GM12878 (cell line): ENCODE data around the gene NOXA1. TPM values are rescaled to one million over a fixed set of nuclear protein-coding genes. Genes with fewer than 3 reads are reported as not detected.

Experiments used
- ATAC-seq: fragments of 200-7000 bp; cut with Tn5 transposase; 3 replicates; pipeline ENCODE4 v1.9.1; 2020; ENCODE audit warnings: mild to moderate bottlenecking, moderate library complexity
- BruUV-seq: library from RNA; stranded (reverse); fragments of 400-500 nt; replicated peaks from 2 replicates; lab custom pipeline; 2021; lab: Mats Ljungman, UMichigan
- CTCF ChIA-PET: fragments of 300-600 bp; sonication (Branson Sonifier 250); formaldehyde crosslinking; extraction: SDS; loops from one replicate; lab custom pipeline; 2021; ENCODE audit warnings: inconsistent platforms; lab: Yijun Ruan, JAX
- POLR2A ChIA-PET: fragments of 350-600 bp; formaldehyde crosslinking; extraction: SDS; loops from one replicate; lab custom pipeline; 2021; ENCODE audit warnings: inconsistent platforms; lab: Charles Lee
- RAD21 ChIA-PET: fragments of 300-600 bp; sonication (Branson Sonifier 250); formaldehyde crosslinking; loops from one replicate; lab custom pipeline; 2023; ENCODE audit warnings: antibody characterized with exemption; ENCODE audit not compliant: unreplicated experiment; lab: Charles Lee
- SMC1A ChIA-PET: fragments of 300-600 bp; sonication (Branson Sonifier 250); formaldehyde crosslinking; loops from one replicate; lab custom pipeline; 2023; ENCODE audit not compliant: unreplicated experiment, uncharacterized antibody; lab: Charles Lee
- DNase-seq: peaks from one replicate; pipeline ENCODE4 v3.0.0-alpha.2; 2011; ENCODE audit warnings: low read depth, low spot score
- FAIRE-seq: peaks from 3 replicates; lab custom pipeline; 2011; peaks lifted over from hg19 to GRCh38; lab: Jason Lieb, UNC
- H2AFZ ChIP-seq: 2 replicates; pipeline ENCODE4 v1.6.0; 2011; ENCODE audit warnings: low read depth, low read length, control low read depth; ENCODE audit not compliant: control insufficient read depth
- H3K27ac ChIP-seq: 2 replicates; pipeline ENCODE4 v1.5.1; 2011; ENCODE audit warnings: control low read depth; ENCODE audit not compliant: control insufficient read depth, insufficient read depth
- H3K27me3 ChIP-seq, 2 experiments: replicated peaks in 1 of 2; 2 replicates each; pipeline versions ENCODE4 v1.6.0 to v1.6.1; 2011; ENCODE audit warnings: low read length in 1 of 2; ENCODE audit not compliant: control insufficient read depth in 2 of 2, insufficient read depth in 2 of 2
- H3K36me3 ChIP-seq, 2 experiments: 2 replicates each; pipeline ENCODE4 v1.5.1; 2011; ENCODE audit warnings: low read length in 1 of 2; ENCODE audit not compliant: control insufficient read depth in 2 of 2, insufficient read depth in 2 of 2
- H3K4me1 ChIP-seq: 2 replicates; pipeline ENCODE4 v1.6.1; 2011; ENCODE audit warnings: mild to moderate bottlenecking, low read length, moderate library complexity, mixed read lengths; ENCODE audit not compliant: control insufficient read depth, insufficient read depth
- H3K4me2 ChIP-seq: 2 replicates; pipeline ENCODE4 v1.6.0; 2011; ENCODE audit warnings: control low read depth; ENCODE audit not compliant: control insufficient read depth, insufficient read depth
- H3K4me3 ChIP-seq: fragments of 200-600 bp; sonication (generic); 2 replicates; pipeline ENCODE4 v1.5.1; 2016
- H3K79me2 ChIP-seq: 2 replicates; pipeline ENCODE4 v1.6.0; 2011; ENCODE audit warnings: low read length; ENCODE audit not compliant: control insufficient read depth, insufficient read depth
- H3K9ac ChIP-seq: 2 replicates; pipeline ENCODE4 v1.8.0; 2011; ENCODE audit warnings: low read length, control low read depth, mixed read lengths; ENCODE audit not compliant: control insufficient read depth, insufficient read depth
- H3K9me3 ChIP-seq: replicated peaks from 3 replicates; pipeline ENCODE4 v1.5.1; 2011; ENCODE audit warnings: mild to moderate bottlenecking, low read length; ENCODE audit not compliant: control insufficient read depth, insufficient read depth
- H4K20me1 ChIP-seq: 2 replicates; pipeline ENCODE4 v1.6.0; 2011; ENCODE audit not compliant: control insufficient read depth, insufficient read depth
- BCLAF1 ChIP-seq: fragments of 450-650 bp; IDR thresholded peaks from 2 replicates; pipeline ENCODE4 v1.6.1; 2017; ENCODE audit warnings: antibody characterized with exemption, mild to moderate bottlenecking, moderate library complexity
- CTCF ChIP-seq, 3 experiments: IDR thresholded peaks in 2 of 3; conservative IDR thresholded peaks in 1 of 3; 2 replicates each; pipeline ENCODE4 v1.5.1; 2011; ENCODE audit warnings: low read depth in 3 of 3, low read length in 3 of 3, mild to moderate bottlenecking in 3 of 3, control low read depth in 2 of 3, moderate library complexity in 2 of 3, inconsistent platforms in 1 of 3, mixed read lengths in 1 of 3; ENCODE audit not compliant: control insufficient read depth in 2 of 3, insufficient read depth in 1 of 3; ENCODE audit errors: extremely low read depth in 1 of 3
- GATAD2B ChIP-seq: fragments of 450-650 bp; conservative IDR thresholded peaks from 2 replicates; pipeline ENCODE4 v1.6.1; 2017; ENCODE audit warnings: low read depth, mild to moderate bottlenecking, moderate library complexity
- HDAC6 ChIP-seq: fragments of 200-600 bp; sonication (generic); IDR thresholded peaks from one replicate; pipeline ENCODE4 v1.8.0; 2017; ENCODE audit warnings: antibody characterized with exemption; ENCODE audit not compliant: unreplicated experiment
- NBN ChIP-seq: fragments of 450-650 bp; IDR thresholded peaks from 2 replicates; pipeline ENCODE4 v1.6.1; 2016
- NR2C1 ChIP-seq: fragments of 450-650 bp; IDR thresholded peaks from 2 replicates; pipeline ENCODE4 v1.6.1; 2017; ENCODE audit warnings: antibody characterized with exemption, mild to moderate bottlenecking, moderate library complexity
- NR2F1 ChIP-seq: fragments of 450-650 bp; conservative IDR thresholded peaks from 2 replicates; pipeline ENCODE4 v1.6.1; 2017; ENCODE audit warnings: mild to moderate bottlenecking
- PRDM15 ChIP-seq: fragments of 450-650 bp; formaldehyde crosslinking; IDR thresholded peaks from 2 replicates; pipeline ENCODE4 v1.4.0; 2020; ENCODE audit warnings: mild to moderate bottlenecking, moderate library complexity
- TCF3 ChIP-seq: IDR thresholded peaks from 2 replicates; pipeline ENCODE4 v1.6.1; 2012; ENCODE audit warnings: low read depth, mild to moderate bottlenecking, low read length, borderline replicate concordance; ENCODE audit not compliant: insufficient read depth
- WRNIP1 ChIP-seq: IDR thresholded peaks from 2 replicates; pipeline ENCODE4 v1.6.1; 2011; ENCODE audit warnings: low read depth, low read length, improper control_type of control experiment, borderline replicate concordance
- ZNF217 ChIP-seq: fragments of 450-650 bp; IDR thresholded peaks from 2 replicates; pipeline ENCODE4 v1.6.1; 2017; ENCODE audit warnings: antibody characterized with exemption, mild to moderate bottlenecking
- WGBS: methylation state at CpG from one replicate; pipeline ENCODE4 v1.1.6; 2016; ENCODE audit warnings: low lambda C conversion rate; ENCODE audit not compliant: insufficient replicate concordance, insufficient coverage; ENCODE audit errors: missing lambda C conversion rate; 5-methylcytosine and 5-hydroxymethylcytosine counted together
- in situ Hi-C: fragments of 300-500 bp; cut with MboI; formaldehyde crosslinking; loops from 9 replicates; pipeline ENCODE4 v1.14.3; 2018; ENCODE audit warnings: mixed read lengths
- intact Hi-C: fragments of 100-400 bp; cut with micrococcal nuclease; formaldehyde crosslinking; loops from one replicate; pipeline ENCODE4 v1.14.2; 2022; ENCODE audit not compliant: unreplicated experiment
- polyA plus RNA-seq, 11 experiments: library from polyadenylated mRNA; depleted of rRNA in 4 of 11; unstranded in 6 of 11; stranded (reverse) in 5 of 11; fragments of >200 nt; fragmentation: Nextera tagmentation in 4 of 11; fragmentation: Illumina TruSeq in 1 of 11; extraction: Ambion mirVana in 4 of 11; extraction: Trizol in 1 of 11; gene quantifications; 1 replicate in 1 of 11; 2 replicates in 10 of 11; pipeline versions ENCODE4 v1.2.1 to v1.2.3, GENCODE V29; 2011 to 2016; ENCODE audit warnings: inconsistent platforms in 2 of 11, missing spikeins in 2 of 11, low read depth in 1 of 11
- total RNA-seq, 4 experiments: library from RNA; depleted of rRNA in 3 of 4; stranded (reverse); fragments of >200 nt in 3 of 4; fragmentation: Illumina TruSeq in 1 of 4; extraction: Trizol in 1 of 4; gene quantifications; 2 replicates each; pipeline versions ENCODE4 v1.2.1 to v1.2.3, GENCODE V29; 2013 to 2021
- TF ChIP-seq, protein P1 (sequence below): fragments of 450-650 bp; IDR thresholded peaks from 2 replicates; pipeline ENCODE4 v1.6.1; 2017; ENCODE audit warnings: borderline replicate concordance

The NOXA1 gene
- total and polyA plus RNA-seq, 10 of the 15 experiments (the other 5 are each of a cell fraction or from before 2014, with no cell fraction given), result 0.08 to 0.20 TPM; not detected in 8

- CTCF ChIA-PET, result interaction anchor here (0.9 to 3.3 kb wide), 8 partner anchors 12 to 187 kb away, joined by 3 to 16 read pairs (median 5); partner anchors contain the start of gene NRARP
- Histone ChIP-seq H3K9ac (peak overlapping the region; percentile 60), H4K20me1 (no peaks in the 10 kb centered on the region), H3K27me3 (no peaks in the 10 kb centered on the region; a peak in 2 of 4 replicates), H3K79me2 (peaks cover 11% of the 10 kb centered on the region), H3K9me3 (no peaks in the 10 kb centered on the region), H3K27ac (peak overlapping the region; percentile 10; the same call in 1 of the 2 replicates), H3K36me3 (no peaks in the 10 kb centered on the region), H3K4me2 (peak overlapping the region; percentile 67), H2AFZ (peak overlapping the region; percentile 69), H3K4me3 (peak overlapping the region; percentile 65), H3K4me1 (no peaks in the 10 kb centered on the region; the same call in 1 of the 2 replicates)
- intact Hi-C loops, result loop anchor here (2.0 to 10.0 kb wide), 3 partner anchors 21 to 121 kb away; partner anchors contain the start of gene NRARP
- SMC1A ChIA-PET, result no interaction called here
- no TSS peak for BruUV-seq
- DNase-seq (no peak), FAIRE-seq (no peak), ATAC-seq (peak; percentile 39)
- WGBS, result 22% methylated on average over 51 of the region's 77 CpGs
- in situ Hi-C loops, result no loop called here
- RAD21 ChIA-PET, result interaction anchor here (1.2 to 1.4 kb wide), 2 partner anchors 22 to 101 kb away, joined by 4 read pairs; no protein-coding TSS in a partner anchor
- POLR2A ChIA-PET, result interaction anchor here (0.6 to 1.8 kb wide), 7 partner anchors 15 to 338 kb away, joined by 3 to 6 read pairs (median 4); partner anchors contain the start of genes NRARP and TOR4A
- TF ChIP-seq TCF3 (no peak; the same call in 1 of the 2 replicates), HDAC6 (no peak), PRDM15 (no peak), ZNF217 (no peak), WRNIP1 (no peak), GATAD2B (0 out of 2 replicates have a peak, but pooled peaks have one; percentile 18), NBN (no peak), NR2F1 (no peak), NR2C1 (no peak), CTCF (IDR thresholded peaks at IDR 0.05 in 2 of 3, conservative IDR thresholded peaks at IDR 0.05 in 1 of 3; ENCODE audit: control insufficient read depth in 2 of 3, extremely low read depth in 1 of 3, insufficient read depth in 1 of 3, low read depth in 3 of 3, low read length in 3 of 3) (peak in 1 of 3 experiments; percentile 0; a peak in 1 of 6 replicates), BCLAF1 (no peak)
- TF ChIP-seq, protein P1, sequence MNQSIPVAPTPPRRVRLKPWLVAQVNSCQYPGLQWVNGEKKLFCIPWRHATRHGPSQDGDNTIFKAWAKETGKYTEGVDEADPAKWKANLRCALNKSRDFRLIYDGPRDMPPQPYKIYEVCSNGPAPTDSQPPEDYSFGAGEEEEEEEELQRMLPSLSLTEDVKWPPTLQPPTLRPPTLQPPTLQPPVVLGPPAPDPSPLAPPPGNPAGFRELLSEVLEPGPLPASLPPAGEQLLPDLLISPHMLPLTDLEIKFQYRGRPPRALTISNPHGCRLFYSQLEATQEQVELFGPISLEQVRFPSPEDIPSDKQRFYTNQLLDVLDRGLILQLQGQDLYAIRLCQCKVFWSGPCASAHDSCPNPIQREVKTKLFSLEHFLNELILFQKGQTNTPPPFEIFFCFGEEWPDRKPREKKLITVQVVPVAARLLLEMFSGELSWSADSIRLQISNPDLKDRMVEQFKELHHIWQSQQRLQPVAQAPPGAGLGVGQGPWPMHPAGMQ, result no peak
These were observed 510 bp downstream of the NOXA1 start for GRCh38 chr9:137423514-137424291.
